PC-3 (cell line): Measurements from ENCODE around the gene MRAP. TPM values are rescaled to one million over a fixed set of nuclear protein-coding genes. Genes with fewer than 3 reads are reported as not detected.

ENCODE experiments used
- ATAC-seq: fragments of 200-7000 bp; cut with Tn5 transposase; 2 replicates; pipeline ENCODE4 v1.9.1; 2020; ENCODE audit warnings: mild to moderate bottlenecking, moderate library complexity
- BruUV-seq: library from RNA; stranded (reverse); fragments of 400-500 nt; replicated peaks from 2 replicates; lab custom pipeline; 2021; lab: Mats Ljungman, UMichigan
- CTCF ChIA-PET: fragments of 300-600 bp; sonication (Branson Sonifier 250); formaldehyde crosslinking; loops from one replicate; lab custom pipeline; 2022; ENCODE audit warnings: antibody characterized with exemption; lab: Charles Lee
- POLR2A ChIA-PET: fragments of 300-600 bp; sonication (Branson Sonifier 250); formaldehyde crosslinking; loops from one replicate; lab custom pipeline; 2022; ENCODE audit warnings: antibody characterized with exemption; ENCODE audit not compliant: unreplicated experiment; lab: Charles Lee
- DNase-seq: peaks from one replicate; pipeline ENCODE4 v3.0.0-alpha.2; 2015
- H2AFZ ChIP-seq: fragments of 300-600 bp; sonication (generic); 2 replicates; pipeline ENCODE4 v1.6.0; 2016; ENCODE audit warnings: antibody characterized with exemption, low read length
- H3F3A ChIP-seq: fragments of 300-600 bp; sonication (generic); one replicate; pipeline ENCODE4 v1.6.0; 2017; ENCODE audit warnings: antibody characterized with exemption, low read length, control low read depth, mild to moderate bottlenecking; ENCODE audit not compliant: unreplicated experiment
- H3K27ac ChIP-seq: fragments of 300-600 bp; sonication (generic); 2 replicates; pipeline ENCODE4 v1.5.1; 2016; ENCODE audit warnings: mild to moderate bottlenecking, low read length
- H3K27me3 ChIP-seq: fragments of 300-600 bp; sonication (generic); 2 replicates; pipeline ENCODE4 v1.6.1; 2016; ENCODE audit warnings: low read length, mixed read lengths
- H3K36me3 ChIP-seq: fragments of 300-600 bp; sonication (generic); 2 replicates; pipeline ENCODE4 v1.6.1; 2016; ENCODE audit warnings: low read depth, mixed run types, low read length, mixed read lengths
- H3K4me1 ChIP-seq: fragments of 300-600 bp; sonication (generic); 2 replicates; pipeline ENCODE4 v1.5.1; 2016; ENCODE audit warnings: low read length; ENCODE audit not compliant: insufficient read depth
- H3K4me2 ChIP-seq: fragments of 300-600 bp; sonication (generic); 2 replicates; pipeline ENCODE4 v1.6.0; 2016; ENCODE audit warnings: low read length
- H3K4me3 ChIP-seq: fragments of 300-600 bp; sonication (generic); 2 replicates; pipeline ENCODE4 v1.5.1; 2016; ENCODE audit warnings: mild to moderate bottlenecking, low read length, mixed read lengths
- H3K79me2 ChIP-seq: fragments of 300-600 bp; sonication (generic); 2 replicates; pipeline ENCODE4 v1.6.1; 2017; ENCODE audit warnings: low read length, mixed read lengths
- H3K9ac ChIP-seq: fragments of 300-600 bp; sonication (generic); 2 replicates; pipeline ENCODE4 v1.6.0; 2016; ENCODE audit warnings: mild to moderate bottlenecking, low read length
- H3K9me2 ChIP-seq: fragments of 300-600 bp; sonication (generic); replicated peaks from 2 replicates; pipeline ENCODE4 v1.6.1; 2016; ENCODE audit warnings: mixed run types, low read length, mixed read lengths
- H3K9me3 ChIP-seq: fragments of 300-600 bp; sonication (generic); 2 replicates; pipeline ENCODE4 v1.6.1; 2016; ENCODE audit warnings: low read length, mixed read lengths
- H4K20me1 ChIP-seq: fragments of 300-600 bp; sonication (generic); 2 replicates; pipeline ENCODE4 v1.6.1; 2016; ENCODE audit warnings: low read length, mixed read lengths
- EZH2 ChIP-seq: fragments of 300-600 bp; sonication (generic); IDR thresholded peaks from one replicate; pipeline ENCODE4 v1.6.1; 2017; ENCODE audit warnings: antibody characterized with exemption, mild to moderate bottlenecking, low read length; ENCODE audit not compliant: unreplicated experiment
- EZH2phosphoT487 ChIP-seq: fragments of 300-600 bp; sonication (generic); IDR thresholded peaks from 2 replicates; pipeline ENCODE4 v1.6.1; 2018; ENCODE audit warnings: mild to moderate bottlenecking, antibody characterized with exemption, low read length, borderline replicate concordance
- intact Hi-C: fragments of 100-400 bp; cut with micrococcal nuclease; formaldehyde crosslinking; loops from 2 replicates; pipeline ENCODE4 v1.9.0; 2023
- total RNA-seq: library from RNA; depleted of rRNA; stranded (reverse); fragments of >200 nt; gene quantifications from 2 replicates; pipeline ENCODE4 v1.2.3, GENCODE V29; 2014
- TF ChIP-seq, protein P1 (sequence below): fragments of 300-600 bp; sonication (generic); conservative IDR thresholded peaks from 2 replicates; pipeline ENCODE4 v1.5.1; 2017; ENCODE audit warnings: antibody characterized with exemption, low read depth, mild to moderate bottlenecking, low read length

Gene MRAP
- total RNA-seq, 1 experiment from 2014 or later = not detected

- ChIA-PET POLR2A (no interaction called here), CTCF (no interaction called here)
- intact Hi-C loops = no loop called here
Measured at GRCh38 chr21:32320059-32320458, 21.4 kb downstream of the MRAP start.

DNA sequence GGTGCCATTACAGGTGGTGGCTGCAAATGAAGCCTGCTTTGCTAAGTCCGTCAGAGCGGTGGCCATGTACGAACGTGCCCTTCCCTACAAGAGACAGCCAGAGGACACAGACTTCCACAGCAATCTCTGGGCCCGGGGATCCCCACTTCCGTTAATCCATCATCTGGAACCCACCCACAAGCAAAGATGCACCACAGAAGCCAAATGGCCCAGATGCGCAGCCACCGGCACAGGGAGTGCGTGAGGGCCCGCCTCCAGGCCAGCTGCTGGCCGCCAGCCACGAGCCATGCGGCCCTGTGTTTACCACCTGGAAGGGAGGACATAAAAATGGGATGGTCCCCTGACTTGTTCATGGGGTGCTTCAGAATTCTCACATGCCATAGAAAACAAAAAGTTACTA is 22.1 kb downstream of the MRAP start:
- ATAC-seq (no peak), DNase-seq (no peak)
- Histone ChIP-seq H3K36me3 (peaks cover 90% of the 10 kb centered on the region), H4K20me1 (no peaks in the 10 kb centered on the region), H2AFZ (no peak overlapping the region), H3K9me2 (no peaks in the 10 kb centered on the region), H3K4me3 (no peak overlapping the region), H3K4me2 (no peak overlapping the region), H3F3A (no peaks in the 10 kb centered on the region), H3K4me1 (no peaks in the 10 kb centered on the region), H3K9me3 (no peaks in the 10 kb centered on the region), H3K27me3 (no peaks in the 10 kb centered on the region), H3K9ac (no peak overlapping the region), H3K79me2 (no peaks in the 10 kb centered on the region), H3K27ac (no peak overlapping the region)
- TF ChIP-seq EZH2phosphoT487 = no peak
- TF ChIP-seq, protein P1, sequence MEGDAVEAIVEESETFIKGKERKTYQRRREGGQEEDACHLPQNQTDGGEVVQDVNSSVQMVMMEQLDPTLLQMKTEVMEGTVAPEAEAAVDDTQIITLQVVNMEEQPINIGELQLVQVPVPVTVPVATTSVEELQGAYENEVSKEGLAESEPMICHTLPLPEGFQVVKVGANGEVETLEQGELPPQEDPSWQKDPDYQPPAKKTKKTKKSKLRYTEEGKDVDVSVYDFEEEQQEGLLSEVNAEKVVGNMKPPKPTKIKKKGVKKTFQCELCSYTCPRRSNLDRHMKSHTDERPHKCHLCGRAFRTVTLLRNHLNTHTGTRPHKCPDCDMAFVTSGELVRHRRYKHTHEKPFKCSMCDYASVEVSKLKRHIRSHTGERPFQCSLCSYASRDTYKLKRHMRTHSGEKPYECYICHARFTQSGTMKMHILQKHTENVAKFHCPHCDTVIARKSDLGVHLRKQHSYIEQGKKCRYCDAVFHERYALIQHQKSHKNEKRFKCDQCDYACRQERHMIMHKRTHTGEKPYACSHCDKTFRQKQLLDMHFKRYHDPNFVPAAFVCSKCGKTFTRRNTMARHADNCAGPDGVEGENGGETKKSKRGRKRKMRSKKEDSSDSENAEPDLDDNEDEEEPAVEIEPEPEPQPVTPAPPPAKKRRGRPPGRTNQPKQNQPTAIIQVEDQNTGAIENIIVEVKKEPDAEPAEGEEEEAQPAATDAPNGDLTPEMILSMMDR = no peak
- TF ChIP-seq EZH2 = no peak
- BruUV-seq = no TSS peak
- ChIA-PET CTCF (no interaction called here), POLR2A (no interaction called here)
- intact Hi-C loops = no loop called here

More at GRCh38 chr21:32320059-32320458, 21.4 kb downstream of the MRAP start:
- H3K27me3 ChIP-seq = no peaks in the 10 kb centered on the region
- no TSS peak for BruUV-seq
- no peaks in the 10 kb centered on the region for H3K9me3 ChIP-seq
- no peak overlapping the region for H3K4me2 ChIP-seq
- DNase-seq = no peak
- H3K36me3 ChIP-seq = peaks cover 87% of the 10 kb centered on the region
- no peak overlapping the region for H2AFZ ChIP-seq
- no peaks in the 10 kb centered on the region for H3K9me2 ChIP-seq
- H3K27ac ChIP-seq = no peak overlapping the region
- no peak for ATAC-seq
- H3K4me3 ChIP-seq = no peak overlapping the region
- H3K79me2 ChIP-seq = no peaks in the 10 kb centered on the region
- no peaks in the 10 kb centered on the region for H3K4me1 ChIP-seq
- no peaks in the 10 kb centered on the region for H3F3A ChIP-seq
- H3K9ac ChIP-seq = no peak overlapping the region
- TF ChIP-seq EZH2 (no peak), EZH2phosphoT487 (no peak)
- TF ChIP-seq, protein P1 = no peak
- no peaks in the 10 kb centered on the region for H4K20me1 ChIP-seq

GRCh38 chr21:32321480-32321879 is 22.8 kb downstream of the MRAP start:
- Histone ChIP-seq H3K27me3 (no peaks in the 10 kb centered on the region), H3F3A (no peaks in the 10 kb centered on the region), H3K4me3 (no peak overlapping the region), H3K4me2 (no peak overlapping the region), H3K4me1 (no peaks in the 10 kb centered on the region), H3K36me3 (peaks cover 95% of the 10 kb centered on the region), H3K9me2 (no peaks in the 10 kb centered on the region), H3K9me3 (no peaks in the 10 kb centered on the region), H3K79me2 (no peaks in the 10 kb centered on the region), H3K9ac (no peak overlapping the region), H3K27ac (no peak overlapping the region), H2AFZ (no peak overlapping the region), H4K20me1 (no peaks in the 10 kb centered on the region)
- ATAC-seq (no peak), DNase-seq (no peak)
- ChIA-PET POLR2A (no interaction called here), CTCF (no interaction called here)
- BruUV-seq = no TSS peak
- no peak for TF ChIP-seq EZH2
- TF ChIP-seq EZH2phosphoT487 = no peak
- TF ChIP-seq, protein P1 = no peak
- intact Hi-C loops = no loop called here
